Subcutaneous abdominal adipose tissue (tissue), 5 donors: ENCODE results near the gene MLANA.

Experiments used
- H3K27ac ChIP-seq: one replicate; pipeline ENCODE4 v1.7.0; 2013; ENCODE audit warnings: low read depth, mild to moderate bottlenecking, inconsistent platforms, low read length, moderate library complexity
- H3K27me3 ChIP-seq, 5 donors: one replicate each; pipeline ENCODE4 v1.7.0; 2013; ENCODE audit warnings: low read length in 5 of 5, inconsistent platforms in 1 of 5; ENCODE audit not compliant: control insufficient read depth in 5 of 5, insufficient read depth in 4 of 5
- H3K36me3 ChIP-seq, 5 donors: one replicate each; pipeline ENCODE4 v1.7.0; 2013; ENCODE audit warnings: low read length in 5 of 5; ENCODE audit not compliant: control insufficient read depth in 5 of 5, insufficient read depth in 5 of 5
- H3K4me1 ChIP-seq, 5 donors: one replicate each; pipeline ENCODE4 v1.7.0; 2013; ENCODE audit warnings: low read length in 5 of 5, mild to moderate bottlenecking in 3 of 5, moderate library complexity in 1 of 5; ENCODE audit not compliant: control insufficient read depth in 5 of 5, insufficient read depth in 5 of 5
- H3K4me3 ChIP-seq, 5 donors: one replicate each; pipeline ENCODE4 v1.7.0; 2013; ENCODE audit warnings: low read length in 5 of 5, low read depth in 1 of 5
- H3K9ac ChIP-seq, 5 donors: one replicate each; pipeline ENCODE4 v1.7.0; 2013; ENCODE audit warnings: low read length in 5 of 5, mild to moderate bottlenecking in 4 of 5, moderate library complexity in 3 of 5
- H3K9me3 ChIP-seq, 5 donors: one replicate each; pipeline ENCODE4 v1.7.0; 2013; ENCODE audit warnings: low read length in 5 of 5; ENCODE audit not compliant: control insufficient read depth in 5 of 5
- donor health status: healthy.
- donor health status: healthy.
- donor health status: healthy.
- donor health status: healthy.
- donor health status: healthy.

The MLANA gene

DNA sequence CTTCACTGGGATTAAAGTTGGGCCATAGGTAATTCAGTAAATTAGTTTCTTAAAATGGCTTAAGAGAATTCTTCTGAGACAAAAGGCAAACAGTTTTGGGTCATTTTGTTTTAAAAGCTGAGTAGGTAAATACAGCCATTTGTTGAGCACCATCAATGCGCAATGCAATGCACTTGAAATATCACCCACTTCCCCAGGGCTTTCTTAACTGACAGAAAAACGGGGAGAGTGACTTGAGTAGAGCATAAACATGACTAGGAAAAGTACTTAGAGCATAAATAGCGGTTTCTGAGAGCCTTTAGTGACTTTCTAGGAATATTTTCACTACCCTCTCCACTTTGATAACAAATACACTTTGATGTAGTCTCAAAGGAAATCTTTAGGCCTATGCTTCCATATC, 27.2 kb downstream of the MLANA start:
- Histone ChIP-seq H3K27me3 (no peaks in the 10 kb centered on the region), H3K36me3 (peaks cover 24 to 32% (median 29%) of the 10 kb centered on the region in 5 donors), H3K9me3 (no peaks in the 10 kb centered on the region), H3K4me1 (no peaks in the 10 kb centered on the region), H3K9ac (no peak overlapping the region), H3K27ac (no peak overlapping the region), H3K4me3 (no peak overlapping the region)

DNA sequence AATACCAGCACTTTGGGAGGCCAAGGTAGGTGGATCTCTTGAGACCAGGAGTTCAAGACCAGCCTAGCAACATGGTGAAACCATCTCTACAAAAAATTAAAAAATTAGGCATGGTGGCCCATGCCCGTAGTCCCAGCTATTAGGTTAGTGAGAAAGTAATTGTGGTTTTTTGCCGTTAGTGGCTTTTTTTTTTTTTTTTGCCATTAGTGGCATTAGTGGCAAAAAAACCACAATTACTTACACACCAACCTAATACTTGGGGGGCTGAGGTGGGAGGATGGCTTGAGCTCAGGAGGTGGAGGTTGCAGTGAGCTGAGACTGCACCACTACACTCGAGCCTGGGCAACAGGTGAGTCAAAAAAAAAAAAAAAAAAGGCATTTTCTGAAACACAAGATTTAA, 27.8 kb downstream of the MLANA start:
- Histone ChIP-seq H3K27ac (no peak overlapping the region), H3K27me3 (no peaks in the 10 kb centered on the region), H3K4me3 (no peak overlapping the region), H3K9ac (no peak overlapping the region), H3K9me3 (no peaks in the 10 kb centered on the region), H3K36me3 (peaks cover 27 to 36% (median 34%) of the 10 kb centered on the region in 5 donors), H3K4me1 (no peaks in the 10 kb centered on the region)

DNA sequence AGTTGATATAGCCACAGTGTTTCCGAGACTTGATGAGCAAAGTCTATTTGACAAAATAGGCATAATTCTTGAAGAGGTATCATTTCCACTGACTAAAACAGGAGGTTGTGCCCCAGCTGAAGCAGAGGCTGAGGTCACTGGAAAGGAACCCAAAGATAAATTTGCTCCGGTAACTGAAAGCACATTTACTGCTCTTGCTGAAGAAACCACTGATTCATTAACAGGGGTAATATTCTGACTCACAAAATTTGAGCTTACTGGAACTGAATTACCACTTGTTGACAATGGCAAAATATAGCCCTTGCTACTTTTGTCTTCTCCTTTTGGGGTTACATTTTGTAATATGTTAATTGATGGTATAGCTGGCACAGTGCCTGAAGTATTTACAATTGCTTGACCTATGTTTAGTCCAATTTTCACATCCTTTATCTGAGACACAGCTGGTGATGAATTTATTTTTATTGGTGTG, 30.2 kb downstream of the MLANA start:
- H3K4me3 ChIP-seq, result no peak overlapping the region
- H3K36me3 ChIP-seq, result peaks cover 38 to 51% (median 43%) of the 10 kb centered on the region in 5 donors
- H3K9ac ChIP-seq, result no peak overlapping the region
- H3K4me1 ChIP-seq, result no peaks in the 10 kb centered on the region
- H3K27ac ChIP-seq, result no peak overlapping the region
- H3K27me3 ChIP-seq, result no peaks in the 10 kb centered on the region
- H3K9me3 ChIP-seq, result no peaks in the 10 kb centered on the region

DNA sequence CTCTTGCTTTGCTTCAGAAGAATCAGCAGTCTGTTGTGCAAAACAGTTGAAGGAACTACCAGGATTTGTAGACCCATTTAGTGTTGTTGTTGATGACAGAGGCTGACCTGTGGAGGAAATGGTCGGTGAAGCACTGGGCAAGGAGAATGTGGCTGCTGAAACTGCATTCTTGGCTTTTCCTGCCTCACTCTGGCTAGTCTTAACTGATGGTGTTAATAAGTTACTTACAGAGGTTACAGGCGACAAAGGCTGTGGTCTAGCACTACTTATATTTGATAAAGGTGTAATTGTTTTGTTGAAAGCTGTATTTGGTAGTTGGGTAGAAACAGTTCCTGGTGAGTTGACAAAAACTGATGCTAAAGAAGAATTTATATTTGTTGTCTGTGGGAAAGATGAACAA, 31.5 kb downstream of the MLANA start:
- peaks cover 38 to 55% (median 46%) of the 10 kb centered on the region in 5 donors for H3K36me3 ChIP-seq

DNA sequence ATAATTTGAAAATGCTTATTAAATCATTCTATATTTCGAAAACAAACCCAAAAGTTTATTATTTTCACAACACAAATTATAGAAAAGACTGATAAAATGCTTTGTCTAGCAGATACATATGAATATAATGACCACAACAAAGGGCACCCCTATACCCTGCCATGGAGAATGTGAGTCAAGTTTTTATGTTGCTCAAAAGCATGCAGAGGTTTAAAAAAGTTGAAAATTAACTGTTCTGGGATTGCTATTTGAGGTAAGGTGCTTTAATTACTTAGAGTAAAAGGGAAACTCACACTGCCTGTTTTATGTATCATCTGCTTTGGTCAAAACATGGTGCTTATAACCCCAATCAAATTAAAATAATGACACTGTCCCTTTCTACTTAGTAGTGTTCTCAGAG, 41.0 kb downstream of the MLANA start:
- Histone ChIP-seq H3K27ac (no peak overlapping the region), H3K36me3 (peaks cover 3 to 23% (median 14%) of the 10 kb centered on the region in 5 donors), H3K4me1 (no peaks in the 10 kb centered on the region), H3K9me3 (no peaks in the 10 kb centered on the region), H3K27me3 (no peaks in the 10 kb centered on the region), H3K9ac (no peak overlapping the region), H3K4me3 (no peak overlapping the region)

More for the DNA sequence above, 31.5 kb downstream of the MLANA start:
- H3K27ac ChIP-seq, result no peak overlapping the region
- no peaks in the 10 kb centered on the region for H3K4me1 ChIP-seq
- no peak overlapping the region for H3K4me3 ChIP-seq
- no peak overlapping the region for H3K9ac ChIP-seq
- no peaks in the 10 kb centered on the region for H3K27me3 ChIP-seq
- H3K9me3 ChIP-seq, result no peaks in the 10 kb centered on the region

DNA sequence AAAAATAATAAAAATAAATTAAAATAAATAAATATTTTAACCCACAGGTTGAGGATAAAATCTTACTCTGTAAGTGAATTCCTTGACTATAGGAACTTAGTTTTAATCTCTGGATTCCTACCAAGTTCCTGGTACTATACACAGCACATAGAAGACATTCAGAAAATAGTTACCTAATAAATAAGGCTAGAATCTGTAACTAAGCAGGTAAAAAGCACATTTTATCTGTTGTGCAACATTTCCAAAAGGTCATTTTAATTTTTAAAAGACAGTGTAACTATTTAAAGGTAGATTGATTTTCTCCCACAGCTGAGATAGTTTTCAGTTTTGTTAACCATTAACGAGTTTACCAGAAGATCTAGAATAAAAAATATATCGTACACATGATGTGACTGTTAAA, 47.8 kb downstream of the MLANA start:
- H3K9me3 ChIP-seq, result no peaks in the 10 kb centered on the region
- H3K27ac ChIP-seq, result no peak overlapping the region

DNA sequence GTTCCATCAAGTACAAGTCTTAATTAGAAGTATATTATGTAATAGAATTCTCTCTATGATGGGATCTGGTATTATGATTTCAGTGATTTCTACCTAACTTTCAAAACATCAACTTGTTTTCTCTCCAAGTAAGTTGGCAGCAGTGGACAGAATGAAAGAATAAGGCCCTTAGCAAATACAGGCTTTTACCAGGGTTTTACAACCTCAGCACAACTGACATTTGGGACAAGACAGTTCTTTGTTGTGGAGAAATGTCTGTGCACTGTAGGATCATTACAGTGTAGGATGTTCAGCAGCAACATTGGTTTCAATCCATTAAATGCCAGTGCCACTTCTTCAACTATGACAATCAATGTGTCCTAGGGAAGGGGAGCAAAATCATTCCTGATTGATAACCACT, 48.8 kb downstream of the MLANA start:
- Histone ChIP-seq H3K27me3 (no peaks in the 10 kb centered on the region), H3K4me3 (no peak overlapping the region), H3K4me1 (no peaks in the 10 kb centered on the region), H3K36me3 (peaks cover 0 to 2% (median 0%) of the 10 kb centered on the region in 5 donors), H3K27ac (no peak overlapping the region), H3K9me3 (no peaks in the 10 kb centered on the region), H3K9ac (no peak overlapping the region)

More for the DNA sequence above, 47.8 kb downstream of the MLANA start:
- Histone ChIP-seq H3K36me3 (peaks cover 0 to 4% (median 2%) of the 10 kb centered on the region in 5 donors), H3K9ac (no peak overlapping the region), H3K4me1 (no peaks in the 10 kb centered on the region), H3K27me3 (no peaks in the 10 kb centered on the region), H3K4me3 (no peak overlapping the region)

DNA sequence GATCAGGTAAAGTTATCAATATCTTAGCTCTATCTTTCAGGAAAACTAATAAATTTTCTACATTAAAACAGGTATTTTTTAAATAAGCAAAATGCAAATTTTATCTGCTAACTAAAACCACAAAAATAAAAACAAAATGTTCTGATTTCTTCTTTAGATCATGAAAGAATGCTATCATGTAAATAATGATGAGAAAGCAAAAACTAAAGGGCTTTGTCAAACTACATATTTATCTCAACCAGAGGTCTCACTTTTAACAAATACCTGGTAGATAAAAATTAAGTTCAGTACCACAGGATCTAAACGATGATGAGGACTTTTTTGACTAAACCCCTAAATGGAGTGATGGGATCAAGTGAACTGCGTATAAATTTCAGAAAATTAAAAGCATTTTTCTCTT, 50.5 kb downstream of the MLANA start:
- peaks cover 0 to 2% (median 0%) of the 10 kb centered on the region in 5 donors for H3K36me3 ChIP-seq
- H3K9ac ChIP-seq, result no peak overlapping the region
- no peaks in the 10 kb centered on the region for H3K27me3 ChIP-seq
- no peaks in the 10 kb centered on the region for H3K4me1 ChIP-seq
- no peak overlapping the region for H3K27ac ChIP-seq
- no peaks in the 10 kb centered on the region for H3K9me3 ChIP-seq
- no peak overlapping the region for H3K4me3 ChIP-seq

DNA sequence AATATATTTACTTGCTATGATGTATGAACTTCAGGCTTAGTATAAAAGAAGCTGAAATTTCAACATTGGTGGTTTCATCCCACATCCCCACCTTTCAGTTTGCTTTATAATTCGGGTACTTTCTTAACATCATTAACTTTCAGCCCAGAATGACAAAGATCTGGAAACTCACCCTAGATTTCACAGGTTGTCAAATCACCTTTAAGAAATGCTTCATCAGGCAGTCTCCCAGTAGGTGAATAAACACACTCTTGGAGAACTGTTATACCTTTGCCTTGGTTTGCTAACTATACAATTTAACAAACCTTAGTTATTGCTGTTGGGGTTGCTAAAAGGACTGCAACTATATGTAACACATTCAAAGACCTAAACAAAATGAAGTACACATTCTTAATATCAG, 54.4 kb downstream of the MLANA start:
- Histone ChIP-seq H3K4me1 (peaks cover 0 to 9% (median 8%) of the 10 kb centered on the region in 5 donors), H3K27me3 (no peaks in the 10 kb centered on the region), H3K9me3 (no peaks in the 10 kb centered on the region), H3K4me3 (no peak overlapping the region), H3K36me3 (no peaks in the 10 kb centered on the region), H3K27ac (no peak overlapping the region), H3K9ac (no peak overlapping the region)

DNA sequence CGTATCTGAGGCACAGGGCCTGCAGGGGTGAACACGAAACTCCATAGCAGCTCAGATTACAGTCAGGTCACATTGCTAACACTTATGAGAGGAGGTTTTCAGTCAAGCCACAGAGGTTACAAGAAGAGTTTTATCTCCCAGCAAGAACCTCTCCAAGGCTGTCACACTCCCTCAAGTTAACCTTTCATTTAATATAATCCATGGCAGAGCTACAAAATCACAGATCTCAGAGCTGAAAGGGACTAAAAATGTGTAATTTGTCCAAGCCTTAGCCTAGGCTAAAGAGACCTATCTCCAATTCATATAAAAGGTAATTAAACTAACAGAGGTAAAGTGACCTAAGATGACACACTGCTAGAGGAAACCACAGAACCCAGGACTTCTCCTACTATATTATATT, 57.2 kb downstream of the MLANA start:
- Histone ChIP-seq H3K36me3 (no peaks in the 10 kb centered on the region), H3K9me3 (no peaks in the 10 kb centered on the region), H3K27ac (no peak overlapping the region), H3K9ac (no peak overlapping the region), H3K27me3 (no peaks in the 10 kb centered on the region), H3K4me3 (no peak overlapping the region), H3K4me1 (peaks cover 0 to 9% (median 8%) of the 10 kb centered on the region in 5 donors)
